Effector memory CD4-positive, alpha-beta T cell (primary cell): ENCODE data around the gene AGAP1.

ENCODE experiments used
- DNase-seq, 3 donors: peaks; one replicate each; pipeline ENCODE4 v3.0.0-alpha.2; 2020
- H3K27ac ChIP-seq: 2 replicates; pipeline ENCODE4 v1.7.0; 2013; ENCODE audit warnings: mild to moderate bottlenecking, low read length, moderate library complexity; ENCODE audit not compliant: insufficient read depth, poor library complexity, severe bottlenecking
- H3K27me3 ChIP-seq: replicated peaks from 2 replicates; pipeline ENCODE4 v1.7.0; 2013; ENCODE audit warnings: mild to moderate bottlenecking, low read length; ENCODE audit not compliant: insufficient read depth, control insufficient read depth, poor library complexity, severe bottlenecking
- H3K36me3 ChIP-seq: 2 replicates; pipeline ENCODE4 v1.7.0; 2013; ENCODE audit warnings: mild to moderate bottlenecking, low read length, moderate library complexity; ENCODE audit not compliant: control insufficient read depth, insufficient read depth
- H3K4me1 ChIP-seq: 2 replicates; pipeline ENCODE4 v1.7.0; 2013; ENCODE audit warnings: low read length, mild to moderate bottlenecking; ENCODE audit not compliant: control insufficient read depth, insufficient read depth, poor library complexity, severe bottlenecking
- H3K4me3 ChIP-seq: 2 replicates; pipeline ENCODE4 v1.7.0; 2013; ENCODE audit warnings: low read length, low read depth, mild to moderate bottlenecking; ENCODE audit not compliant: insufficient read depth, poor library complexity, severe bottlenecking
- H3K9me3 ChIP-seq: 2 replicates; pipeline ENCODE4 v1.7.0; 2013; ENCODE audit warnings: mild to moderate bottlenecking, low read length, moderate library complexity; ENCODE audit not compliant: control insufficient read depth

The AGAP1 gene

DNA sequence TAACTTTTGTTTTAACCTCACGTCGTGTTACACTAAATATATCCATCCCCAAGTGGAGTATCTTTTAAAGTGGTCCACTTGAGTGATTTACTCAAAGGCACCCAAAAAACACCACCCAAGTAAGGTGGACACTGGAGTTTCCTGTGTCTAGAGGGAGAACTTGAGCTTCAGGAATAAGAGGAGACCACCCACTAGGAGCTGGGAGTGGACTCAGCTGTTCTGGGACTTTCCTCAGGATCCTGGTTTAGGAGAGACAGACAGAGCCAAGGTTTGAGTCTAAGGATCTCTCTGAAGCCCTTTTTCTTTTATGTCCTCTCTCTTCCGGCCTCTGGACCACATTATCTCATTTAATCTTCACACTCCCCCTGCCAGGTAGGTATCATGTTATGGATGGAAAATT, 523.6 kb downstream of the AGAP1 start:
- Histone ChIP-seq H3K36me3 (no peaks in the 10 kb centered on the region), H3K4me1 (no peaks in the 10 kb centered on the region), H3K4me3 (no peak overlapping the region), H3K27ac (no peak overlapping the region), H3K27me3 (no peaks in the 10 kb centered on the region), H3K9me3 (no peaks in the 10 kb centered on the region)
- no peak for DNase-seq

DNA sequence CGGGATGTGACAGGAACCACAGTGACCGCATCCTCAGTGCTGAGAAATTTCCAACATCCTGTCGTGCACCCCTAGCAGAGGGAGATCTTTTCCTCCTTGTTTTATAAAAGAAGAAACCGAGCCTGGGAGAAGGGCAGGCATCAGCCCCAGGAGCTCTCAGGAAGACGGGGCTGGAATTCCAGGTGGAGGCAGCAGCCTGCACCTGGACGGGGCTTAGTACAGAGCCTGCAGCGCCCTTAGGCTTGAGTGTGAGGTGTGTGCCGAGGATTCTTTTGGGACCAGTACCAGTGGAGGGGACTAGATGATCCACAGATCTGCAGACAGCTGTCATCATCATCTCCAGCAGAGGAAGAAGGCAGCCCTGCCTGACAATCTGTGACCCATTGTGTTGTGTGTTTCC, 525.6 kb downstream of the AGAP1 start:
- no peaks in the 10 kb centered on the region for H3K27me3 ChIP-seq
- no peak for DNase-seq
- no peaks in the 10 kb centered on the region for H3K9me3 ChIP-seq

DNA sequence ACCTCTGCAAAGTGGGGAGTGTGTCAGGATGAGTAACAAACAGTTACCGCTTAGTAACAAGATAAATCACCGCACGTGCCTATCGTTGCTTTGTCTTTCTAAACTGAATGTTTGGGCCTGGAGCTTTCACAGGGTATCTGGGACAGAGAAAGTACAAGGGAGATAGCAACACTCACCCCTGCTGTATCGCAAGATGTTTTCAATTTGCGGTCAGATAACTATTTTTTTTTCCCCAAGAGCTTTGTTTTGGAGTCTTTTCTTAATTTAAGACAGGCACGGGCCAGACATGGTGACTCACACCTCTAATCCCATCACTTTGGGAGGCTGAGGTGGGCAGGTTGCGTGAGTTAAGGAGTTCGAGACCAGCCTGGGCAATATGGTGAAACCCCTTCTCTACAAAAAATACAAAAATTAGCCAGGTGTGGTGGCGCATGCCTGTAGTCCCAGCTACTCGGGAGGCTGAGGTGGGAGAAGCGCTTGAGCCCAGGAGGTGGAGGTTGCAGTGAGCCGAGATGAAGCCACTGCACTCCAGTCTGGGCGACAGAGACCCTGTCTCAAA, 527.7 kb downstream of the AGAP1 start:
- no peaks in the 10 kb centered on the region for H3K36me3 ChIP-seq
- no peaks in the 10 kb centered on the region for H3K9me3 ChIP-seq
- no peak for DNase-seq

More for the DNA sequence above, 525.6 kb downstream of the AGAP1 start:
- Histone ChIP-seq H3K27ac (no peak overlapping the region), H3K36me3 (no peaks in the 10 kb centered on the region), H3K4me3 (no peak overlapping the region), H3K4me1 (no peaks in the 10 kb centered on the region)

DNA sequence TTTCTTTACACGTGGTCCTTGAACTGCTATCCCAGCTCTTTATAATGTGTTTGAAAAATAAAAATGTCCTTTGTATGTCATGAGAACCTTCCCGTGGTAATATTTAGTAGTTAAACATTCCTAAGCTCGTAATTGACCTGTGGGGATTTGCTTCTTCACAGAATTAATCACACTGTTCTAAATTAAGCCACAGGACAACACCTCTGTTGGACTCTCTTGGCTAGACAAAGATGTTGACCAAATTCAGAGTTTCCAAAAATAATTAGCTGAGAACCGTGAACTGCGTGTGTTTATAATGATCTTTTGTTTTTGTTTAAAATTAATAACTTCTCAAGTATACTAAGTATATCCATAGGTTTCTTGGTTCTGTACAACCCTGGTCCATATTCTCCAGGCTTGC, 528.3 kb downstream of the AGAP1 start:
- H3K4me1 ChIP-seq = no peaks in the 10 kb centered on the region
- H3K4me3 ChIP-seq = no peak overlapping the region
- H3K27ac ChIP-seq = no peak overlapping the region
- no peak for DNase-seq
- H3K27me3 ChIP-seq = no peaks in the 10 kb centered on the region
- no peaks in the 10 kb centered on the region for H3K9me3 ChIP-seq
- H3K36me3 ChIP-seq = no peaks in the 10 kb centered on the region

More for the DNA sequence above, 527.7 kb downstream of the AGAP1 start:
- Histone ChIP-seq H3K27ac (no peak overlapping the region), H3K4me3 (no peak overlapping the region), H3K4me1 (no peaks in the 10 kb centered on the region), H3K27me3 (no peaks in the 10 kb centered on the region)

DNA sequence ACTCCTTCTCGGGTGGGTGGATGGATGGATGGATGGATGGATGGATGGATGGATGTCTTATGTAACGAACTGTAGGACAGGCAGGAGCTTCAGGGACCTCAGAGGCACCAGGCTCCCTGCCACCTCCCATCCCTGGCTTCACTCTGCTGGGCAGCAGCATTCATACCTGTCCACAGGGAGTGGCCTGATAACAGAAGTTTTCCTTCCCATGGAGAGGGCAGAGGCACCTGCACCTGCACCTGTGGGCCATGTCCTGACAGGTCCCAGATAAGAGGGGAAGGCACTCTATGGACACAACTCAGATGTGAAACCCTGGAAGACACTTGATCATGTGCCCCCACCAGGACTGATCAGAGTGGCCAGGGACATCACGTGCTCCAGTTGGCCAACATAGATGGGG, 532.0 kb downstream of the AGAP1 start:
- no peaks in the 10 kb centered on the region for H3K9me3 ChIP-seq
- H3K4me1 ChIP-seq = no peaks in the 10 kb centered on the region
- DNase-seq = no peak
- H3K4me3 ChIP-seq = no peak overlapping the region
- no peaks in the 10 kb centered on the region for H3K27me3 ChIP-seq
- no peaks in the 10 kb centered on the region for H3K36me3 ChIP-seq
- no peak overlapping the region for H3K27ac ChIP-seq

DNA sequence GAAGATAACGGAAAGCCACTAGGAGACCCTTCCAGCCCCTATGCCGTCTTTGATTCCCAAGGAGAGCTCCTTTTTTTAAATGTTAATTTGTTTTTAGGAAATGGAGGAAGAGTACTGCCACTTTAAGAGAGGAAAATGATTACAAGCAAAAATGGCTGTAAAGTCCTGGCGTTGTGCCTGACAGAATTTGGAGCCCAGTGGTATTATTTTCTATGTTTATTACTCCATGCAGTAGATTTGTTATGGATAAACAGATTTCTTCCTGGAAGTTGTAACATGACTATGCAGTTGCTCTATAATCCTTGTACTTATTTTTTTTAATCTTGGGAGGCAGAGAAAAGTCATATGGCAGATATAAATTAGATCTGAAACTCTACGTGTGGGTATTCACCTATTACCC, 533.0 kb downstream of the AGAP1 start:
- Histone ChIP-seq H3K9me3 (no peaks in the 10 kb centered on the region), H3K4me1 (no peaks in the 10 kb centered on the region), H3K36me3 (no peaks in the 10 kb centered on the region), H3K27ac (no peak overlapping the region), H3K4me3 (no peak overlapping the region), H3K27me3 (no peaks in the 10 kb centered on the region)
- DNase-seq = no peak

DNA sequence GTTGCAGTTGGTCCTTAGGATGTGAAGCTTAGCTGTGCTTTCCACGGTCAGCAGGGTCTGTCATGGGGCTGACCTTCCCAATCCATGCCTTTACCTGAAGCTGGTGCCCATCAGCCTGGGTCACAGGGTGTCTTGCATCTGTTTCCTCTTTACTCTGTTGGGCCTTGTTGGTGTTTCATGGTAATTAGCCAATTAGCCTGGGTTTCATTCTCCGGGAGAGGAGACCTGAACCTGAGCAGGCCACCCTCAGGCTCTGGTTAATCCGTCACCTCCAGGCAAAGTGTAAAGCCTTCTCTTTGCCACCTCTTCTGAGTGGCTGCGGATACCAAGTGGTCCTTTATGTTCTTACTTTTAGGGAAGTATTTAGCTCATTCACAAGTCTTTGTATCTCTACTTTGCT, 534.2 kb downstream of the AGAP1 start:
- H3K27ac ChIP-seq = no peak overlapping the region
- no peak overlapping the region for H3K4me3 ChIP-seq
- DNase-seq = no peak
- no peaks in the 10 kb centered on the region for H3K27me3 ChIP-seq
- no peaks in the 10 kb centered on the region for H3K4me1 ChIP-seq
- no peaks in the 10 kb centered on the region for H3K36me3 ChIP-seq
- no peaks in the 10 kb centered on the region for H3K9me3 ChIP-seq

DNA sequence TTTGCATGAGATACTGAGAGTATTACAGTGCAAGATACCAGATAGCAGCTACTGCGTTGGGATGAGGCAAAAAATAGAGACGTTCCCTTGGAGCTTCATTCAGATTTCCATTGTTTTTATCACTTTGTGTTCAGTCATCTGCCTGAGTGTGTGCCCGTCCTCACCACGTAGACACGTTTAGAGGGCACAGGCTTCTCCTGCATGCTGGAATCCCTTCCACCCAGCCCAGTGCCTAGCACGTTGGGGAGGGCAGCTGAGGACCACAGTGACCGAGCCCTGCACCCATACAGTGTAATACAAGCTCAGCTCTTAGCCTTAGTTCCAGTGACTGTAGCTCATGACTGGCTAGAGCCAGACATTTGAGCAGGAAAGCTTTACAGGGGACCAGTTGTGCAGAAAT, 539.6 kb downstream of the AGAP1 start:
- DNase-seq = no peak
- H3K36me3 ChIP-seq = no peaks in the 10 kb centered on the region
- H3K9me3 ChIP-seq = no peaks in the 10 kb centered on the region
- no peak overlapping the region for H3K4me3 ChIP-seq
- no peak overlapping the region for H3K27ac ChIP-seq
- H3K4me1 ChIP-seq = no peaks in the 10 kb centered on the region
- H3K27me3 ChIP-seq = no peaks in the 10 kb centered on the region

DNA sequence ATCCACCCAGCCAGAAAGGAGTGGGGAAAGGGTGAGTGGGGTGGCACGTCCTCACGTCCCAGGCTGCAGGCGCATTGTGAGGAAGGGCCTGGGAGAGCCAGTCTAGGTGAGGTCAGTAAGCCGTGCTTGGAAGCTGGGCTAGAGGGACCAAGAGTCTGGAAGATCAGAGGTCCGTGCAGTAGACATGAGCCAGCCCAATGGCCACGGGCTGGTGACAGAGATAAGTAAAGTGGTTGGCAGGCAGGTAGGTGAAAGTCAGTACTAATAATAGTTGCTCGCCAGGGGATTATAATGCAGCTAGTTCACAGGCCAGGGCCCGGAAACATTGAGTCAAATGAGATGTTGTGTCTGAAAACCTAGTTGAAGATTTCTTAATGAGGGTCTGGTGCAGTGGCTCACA, 541.1 kb downstream of the AGAP1 start:
- Histone ChIP-seq H3K4me1 (no peaks in the 10 kb centered on the region), H3K27me3 (no peaks in the 10 kb centered on the region), H3K36me3 (no peaks in the 10 kb centered on the region), H3K9me3 (no peaks in the 10 kb centered on the region), H3K4me3 (no peak overlapping the region), H3K27ac (no peak overlapping the region)
- DNase-seq = no peak

DNA sequence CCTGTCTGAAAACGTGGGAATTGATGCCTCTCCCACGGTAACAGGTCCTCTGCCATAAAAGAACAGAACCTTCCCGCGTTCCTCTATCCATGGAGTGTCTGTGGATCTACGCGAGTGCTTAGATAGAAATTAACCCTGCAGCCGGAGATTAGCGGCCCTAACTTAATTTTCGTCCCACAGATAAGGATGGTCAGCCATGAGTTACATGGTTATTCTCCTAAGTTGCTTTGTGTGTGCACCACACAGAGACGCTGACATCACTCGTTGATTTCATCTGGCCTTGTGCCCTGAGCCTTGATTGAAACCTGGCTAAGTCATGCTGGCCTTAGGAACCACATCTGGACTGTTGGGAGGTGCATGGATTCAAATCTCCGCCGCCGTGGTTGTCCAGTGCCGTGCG, 542.2 kb downstream of the AGAP1 start:
- Histone ChIP-seq H3K27me3 (no peaks in the 10 kb centered on the region), H3K27ac (no peak overlapping the region), H3K4me1 (no peaks in the 10 kb centered on the region), H3K36me3 (no peaks in the 10 kb centered on the region), H3K4me3 (no peak overlapping the region), H3K9me3 (no peaks in the 10 kb centered on the region)
- DNase-seq = no peak

DNA sequence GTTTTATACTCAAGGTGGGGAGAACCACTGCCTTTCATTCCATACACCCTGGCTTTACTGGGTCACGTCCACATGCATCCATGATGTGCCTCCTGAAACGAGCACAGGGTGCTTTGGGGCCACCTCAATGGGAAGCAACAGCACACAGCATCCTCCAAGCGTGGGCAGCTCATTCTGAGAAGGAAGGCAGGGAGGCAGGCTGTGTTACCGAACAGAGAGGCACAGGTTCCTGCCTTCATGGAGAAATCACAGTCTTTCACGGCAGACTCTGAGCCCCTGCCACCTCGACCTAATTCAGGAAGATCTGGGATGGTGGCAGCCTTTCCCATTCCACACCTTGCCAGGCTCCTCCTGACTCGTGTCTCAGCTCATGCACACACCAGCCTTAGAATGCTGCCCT, 544.3 kb downstream of the AGAP1 start:
- DNase-seq = no peak
- Histone ChIP-seq H3K9me3 (no peaks in the 10 kb centered on the region), H3K27ac (no peak overlapping the region), H3K36me3 (no peaks in the 10 kb centered on the region), H3K27me3 (no peaks in the 10 kb centered on the region), H3K4me1 (no peaks in the 10 kb centered on the region), H3K4me3 (no peak overlapping the region)
